NOMO-1 treated with DMSO at 0.1 percent for 48 hours (cell line): ENCODE results near the gene CA14.
A peak's percentile ranks its signal among the peaks of the same experiment; 100 is the strongest.
"Not testable (repeated sequence)": the region's sequence is repeated elsewhere in the genome, so short reads cannot be mapped to it uniquely, and the experiment has no call there.

Experiments
- DNase-seq: peaks from one replicate; lab custom pipeline; 2025; ENCODE audit not compliant: unreplicated experiment; lab: John Stamatoyannopoulos, UW

CA14 gene

GRCh38 chr1:150257624-150258585, at the start of gene CA14:
CA14 (plus strand) TSS chr1:150257774; CDS start chr1:150258129, 355 bp downstream.
- DNase-seq: no peak

DNA sequence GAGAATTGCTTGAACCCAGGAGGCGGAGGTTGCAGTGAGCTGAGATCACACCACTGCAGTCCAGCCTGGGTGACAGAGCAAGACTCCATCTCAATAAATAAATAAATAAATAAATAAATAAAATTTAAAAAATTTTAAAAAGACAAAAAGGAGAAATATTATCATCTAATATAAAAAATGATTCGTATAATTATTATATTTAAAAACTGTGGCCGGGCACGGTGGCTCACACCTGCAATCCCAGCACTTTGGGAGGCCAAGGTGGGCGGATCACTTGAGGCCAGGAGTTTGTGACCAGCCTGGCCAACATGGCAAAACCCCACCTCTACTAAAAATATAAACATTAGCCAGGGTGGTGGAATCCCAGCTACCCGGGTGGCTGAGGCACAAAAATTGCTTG, 49.1 kb upstream of the CA14 start:
- not testable (repeated sequence) for DNase-seq

GRCh38 chr1:150210091-150210490, 47.5 kb upstream of the CA14 start:
- DNase-seq: no peak

GRCh38 chr1:150210706-150211105, 46.9 kb upstream of the CA14 start:
- no peak for DNase-seq

DNA sequence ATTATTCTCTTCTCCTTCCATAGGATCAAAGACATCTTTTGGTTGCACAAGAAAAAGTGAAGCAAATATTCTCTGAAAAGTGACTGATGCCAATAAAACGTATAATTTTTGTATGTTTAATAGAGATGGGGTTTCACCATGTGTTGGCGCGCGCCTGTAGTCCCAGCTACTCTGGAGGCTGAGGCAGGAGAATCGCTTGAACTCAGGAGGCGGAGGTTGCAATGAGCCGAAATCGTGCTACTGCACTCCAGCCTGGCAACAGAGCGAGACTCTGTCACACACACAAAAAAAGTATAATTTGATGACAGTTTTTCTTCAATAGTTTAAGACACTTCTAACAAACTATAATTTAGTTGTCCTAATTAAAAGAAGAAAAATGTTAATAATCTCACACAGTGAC, 45.5 kb upstream of the CA14 start:
- no peak for DNase-seq

DNA sequence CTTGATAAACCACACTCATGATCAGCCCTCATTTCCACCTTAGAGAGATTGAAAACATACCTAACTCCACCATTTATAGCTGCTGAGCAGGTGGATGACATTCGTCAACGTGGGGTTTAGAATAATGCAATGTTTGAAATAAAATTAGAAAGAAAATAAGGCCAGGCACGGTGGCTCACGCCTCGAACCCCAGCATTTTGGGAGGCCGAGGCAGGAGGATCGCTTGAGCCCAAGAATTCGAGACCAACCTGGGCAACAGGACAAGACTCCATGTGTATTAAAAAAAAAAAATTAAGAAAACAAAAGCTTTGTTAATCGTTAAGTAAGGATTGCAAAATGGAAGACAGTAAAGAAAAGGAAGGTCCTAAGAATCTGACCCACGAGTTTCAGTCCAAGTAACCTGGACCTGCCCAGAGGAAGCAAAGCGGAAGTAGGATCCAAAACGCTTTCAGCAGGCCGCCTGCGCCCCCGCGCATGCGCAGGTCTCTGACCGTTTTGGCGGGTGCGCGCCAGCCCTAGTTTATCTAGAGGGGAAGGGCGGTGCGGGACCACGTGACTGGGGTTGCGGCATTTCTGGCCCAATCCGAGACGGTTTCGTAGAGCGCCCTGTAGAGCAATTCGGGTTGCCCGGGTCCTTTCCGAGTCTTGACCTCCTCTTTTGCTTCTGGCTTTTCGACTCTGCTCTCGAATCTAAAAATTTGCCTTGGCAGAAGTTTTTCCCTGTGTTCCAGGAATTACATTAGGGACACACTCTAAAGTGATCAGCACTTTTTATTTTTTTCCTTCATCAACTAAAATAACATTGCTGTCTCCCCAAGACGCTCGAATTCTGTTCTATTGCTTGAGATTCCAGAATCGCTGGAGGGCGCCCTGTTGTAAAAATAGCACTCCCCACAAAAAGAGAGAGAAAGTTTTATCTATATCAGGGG, 44.1 kb upstream of the CA14 start:
- peak; percentile 95 for DNase-seq

- DNase-seq: peak; percentile 49
Observed at GRCh38 chr1:150214099-150214756, 43.3 kb upstream of the CA14 start.

DNA sequence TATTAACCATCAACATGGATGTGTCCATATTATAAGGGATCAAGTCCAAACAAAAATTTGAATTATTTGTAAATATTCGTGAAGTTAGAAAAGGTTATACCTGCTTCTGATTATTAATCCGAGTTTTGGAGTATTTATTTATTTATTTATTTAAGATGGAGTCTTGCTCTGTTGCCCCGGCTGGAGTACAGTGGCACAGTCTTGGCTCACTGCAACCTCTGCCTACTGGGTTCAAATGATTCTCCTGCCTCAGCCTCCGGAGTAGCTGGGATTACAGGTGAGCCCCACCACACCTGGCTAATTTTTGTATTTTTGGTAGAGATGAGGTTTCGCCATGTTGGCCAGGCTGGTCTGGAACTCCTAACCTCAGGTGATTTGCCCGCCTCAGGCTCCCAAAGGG, 41.7 kb upstream of the CA14 start:
- DNase-seq: not testable (repeated sequence)

GRCh38 chr1:150221552-150221951, 36.0 kb upstream of the CA14 start:
- peak; percentile 6 for DNase-seq

- no peak for DNase-seq
Observed at GRCh38 chr1:150224983-150225382, 32.6 kb upstream of the CA14 start.

- DNase-seq: no peak
Observed at GRCh38 chr1:150225546-150225945, 32.0 kb upstream of the CA14 start.

- no peak for DNase-seq
Observed at GRCh38 chr1:150226486-150226885, 31.1 kb upstream of the CA14 start.

- no peak for DNase-seq
Observed at GRCh38 chr1:150227228-150227627, 30.3 kb upstream of the CA14 start.

DNA sequence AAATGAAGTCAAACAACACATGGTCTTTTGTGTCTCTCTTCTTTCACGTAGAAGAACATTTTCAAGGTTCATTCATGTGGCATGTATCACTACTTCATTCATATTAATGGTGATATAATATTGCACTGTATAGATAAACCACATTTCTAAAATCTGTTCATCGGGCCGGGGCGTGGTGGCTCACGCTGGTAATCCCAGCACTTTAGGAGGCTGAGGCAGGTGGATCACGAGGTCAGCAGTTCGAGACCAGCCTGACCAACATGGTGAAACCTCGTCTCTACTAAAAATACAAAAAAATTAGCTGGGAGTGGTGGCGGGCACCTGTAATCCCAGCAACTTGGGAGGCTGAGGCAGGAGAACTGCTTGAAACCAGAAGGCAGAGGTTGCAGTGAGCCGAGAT, 29.3 kb upstream of the CA14 start:
- DNase-seq: not testable (repeated sequence)

DNA sequence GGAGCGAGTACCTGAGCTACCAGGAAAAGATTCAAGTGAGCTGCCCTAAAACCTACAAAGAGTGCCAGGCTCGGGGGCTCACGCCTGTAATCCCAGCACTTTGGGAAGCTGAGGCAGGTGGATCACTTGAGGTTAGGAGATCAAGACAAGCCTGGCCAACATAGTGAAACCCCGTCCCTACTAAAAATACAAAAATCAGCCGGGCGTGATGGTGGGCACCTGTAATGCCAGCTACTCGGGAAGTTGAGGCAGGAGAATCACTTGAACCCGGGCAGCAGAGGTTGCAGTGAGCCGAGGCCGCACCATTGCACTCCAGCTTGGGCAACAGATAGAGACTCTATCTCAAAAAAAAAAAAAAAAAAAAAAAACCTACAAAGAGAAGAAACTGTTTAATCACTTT, 24.7 kb upstream of the CA14 start:
- not testable (repeated sequence) for DNase-seq

- peak; percentile 76 for DNase-seq
Observed at GRCh38 chr1:150233359-150234308, 23.9 kb upstream of the CA14 start.

DNA sequence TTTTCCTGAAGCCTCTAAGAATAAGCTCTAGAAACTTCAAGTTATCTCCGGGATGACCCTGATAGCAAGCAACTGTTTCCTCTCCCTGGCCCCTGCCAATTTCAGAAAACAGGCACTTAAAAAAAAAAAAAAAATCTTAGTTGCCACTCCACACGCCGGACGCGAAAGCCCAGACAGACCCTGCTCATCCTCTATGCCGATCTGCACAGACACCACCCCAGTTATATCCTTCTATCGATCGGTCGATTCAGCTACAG, 23.3 kb upstream of the CA14 start:
- no peak for DNase-seq

GRCh38 chr1:150234566-150235293, 22.8 kb upstream of the CA14 start:
- peak; percentile 78 for DNase-seq

GRCh38 chr1:150235294-150235851, 22.2 kb upstream of the CA14 start:
- peak; percentile 9 for DNase-seq
